Astrocyte (in vitro differentiated cells and primary cell): Measurements from ENCODE around the gene PARP6. TPM values are rescaled to one million over a fixed set of nuclear protein-coding genes. Genes with fewer than 3 reads are reported as not detected.

Experiments used
- DNase-seq: peaks from one replicate; pipeline ENCODE4 v3.0.0-alpha.2; 2010; ENCODE audit warnings: low read depth
- FAIRE-seq: peaks from 2 replicates; lab custom pipeline; 2011; peaks lifted over from hg19 to GRCh38; lab: Jason Lieb, UNC
- H2AFZ ChIP-seq: 2 replicates; pipeline ENCODE4 v1.6.0; 2012; ENCODE audit warnings: low read depth, low read length, inconsistent platforms
- H3K27ac ChIP-seq: 2 replicates; pipeline ENCODE4 v1.5.1; 2011; ENCODE audit warnings: low read depth, low read length, inconsistent platforms
- H3K27me3 ChIP-seq: 2 replicates; pipeline ENCODE4 v1.6.0; 2011; ENCODE audit warnings: low read length, inconsistent platforms; ENCODE audit not compliant: insufficient read depth
- H3K36me3 ChIP-seq: 2 replicates; pipeline ENCODE4 v1.5.1; 2011; ENCODE audit warnings: low read length, inconsistent platforms; ENCODE audit not compliant: insufficient read depth
- H3K4me1 ChIP-seq: 2 replicates; pipeline ENCODE4 v1.5.1; 2011; ENCODE audit warnings: low read length, inconsistent platforms; ENCODE audit not compliant: insufficient read depth
- H3K4me2 ChIP-seq: 2 replicates; pipeline ENCODE4 v1.6.0; 2012; ENCODE audit warnings: low read length, inconsistent platforms
- H3K4me3 ChIP-seq: 2 replicates; pipeline ENCODE4 v1.5.1; 2011; ENCODE audit warnings: low read depth, mild to moderate bottlenecking, low read length, inconsistent platforms; ENCODE audit not compliant: insufficient read depth
- H3K79me2 ChIP-seq: 2 replicates; pipeline ENCODE4 v1.6.0; 2012; ENCODE audit warnings: mild to moderate bottlenecking, low read length, inconsistent platforms; ENCODE audit not compliant: insufficient read depth
- H3K9ac ChIP-seq: 2 replicates; pipeline ENCODE4 v1.6.0; 2012; ENCODE audit warnings: mild to moderate bottlenecking, low read length, inconsistent platforms
- H3K9me3 ChIP-seq: 2 replicates; pipeline ENCODE4 v1.5.1; 2012; ENCODE audit warnings: low read depth, mild to moderate bottlenecking, low read length, inconsistent platforms; ENCODE audit not compliant: insufficient read depth
- H4K20me1 ChIP-seq: 2 replicates; pipeline ENCODE4 v1.6.0; 2012; ENCODE audit warnings: low read length, inconsistent platforms; ENCODE audit not compliant: insufficient read depth
- H3K27ac Mint-ChIP-seq: one replicate; pipeline ENCODE4 v1.8.0; 2021; ENCODE audit warnings: mild to moderate bottlenecking, mixed read lengths; ENCODE audit not compliant: unreplicated experiment
- H3K27me3 Mint-ChIP-seq: one replicate; pipeline ENCODE4 v1.8.0; 2021; ENCODE audit warnings: low read depth, mixed read lengths; ENCODE audit not compliant: unreplicated experiment
- H3K36me3 Mint-ChIP-seq: one replicate; pipeline ENCODE4 v1.8.0; 2021; ENCODE audit warnings: low read depth, mixed read lengths; ENCODE audit not compliant: unreplicated experiment
- H3K4me1 Mint-ChIP-seq: one replicate; pipeline ENCODE4 v1.8.0; 2021; ENCODE audit warnings: low read depth, mixed read lengths; ENCODE audit not compliant: unreplicated experiment
- H3K4me3 Mint-ChIP-seq: one replicate; pipeline ENCODE4 v1.8.0; 2021; ENCODE audit warnings: mild to moderate bottlenecking, moderate library complexity, mixed read lengths; ENCODE audit not compliant: unreplicated experiment
- H3K9me3 Mint-ChIP-seq: one replicate; pipeline ENCODE4 v1.8.0; 2021; ENCODE audit warnings: mild to moderate bottlenecking, mixed read lengths; ENCODE audit not compliant: unreplicated experiment
- CTCF ChIP-seq: IDR thresholded peaks from 2 replicates; pipeline ENCODE4 v1.5.1; 2011; ENCODE audit warnings: low read depth, mild to moderate bottlenecking, inconsistent platforms, low read length, moderate library complexity; ENCODE audit not compliant: insufficient read depth
- EZH2 ChIP-seq: IDR thresholded peaks from 2 replicates; pipeline ENCODE4 v1.6.1; 2012; ENCODE audit warnings: mild to moderate bottlenecking, low read length, inconsistent platforms; ENCODE audit not compliant: insufficient read depth
- total RNA-seq: library from RNA; stranded (reverse); gene quantifications from 2 replicates; pipeline ENCODE4 v1.2.1, GENCODE V29; 2021

PARP6 gene
- total RNA-seq, 1 donor from 2014 or later, result 62.7 TPM

GRCh38 chr15:72288796-72289596, 16.6 kb upstream of the PARP6 start:
- Histone ChIP-seq H3K4me3 (no peak overlapping the region), H3K4me1 (no peaks in the 10 kb centered on the region), H3K36me3 (no peaks in the 10 kb centered on the region), H3K27ac (no peak overlapping the region), H3K9me3 (no peaks in the 10 kb centered on the region), H4K20me1 (no peaks in the 10 kb centered on the region), H3K27me3 (peaks cover 5% of the 10 kb centered on the region), H3K79me2 (no peaks in the 10 kb centered on the region), H2AFZ (no peak overlapping the region), H3K4me2 (no peak overlapping the region), H3K9ac (no peak overlapping the region)
- no peak overlapping the region for H3K27ac Mint-ChIP-seq
- DNase-seq, result no peak
- H3K9me3 Mint-ChIP-seq, result peaks cover 2% of the 10 kb centered on the region
- FAIRE-seq, result no peak
- peaks cover 3% of the 10 kb centered on the region for H3K4me1 Mint-ChIP-seq
- TF ChIP-seq CTCF, result no peak
- no peak for TF ChIP-seq EZH2
- H3K4me3 Mint-ChIP-seq, result no peak overlapping the region
- peaks cover 6% of the 10 kb centered on the region for H3K36me3 Mint-ChIP-seq
- H3K27me3 Mint-ChIP-seq, result peaks cover 25% of the 10 kb centered on the region

DNA sequence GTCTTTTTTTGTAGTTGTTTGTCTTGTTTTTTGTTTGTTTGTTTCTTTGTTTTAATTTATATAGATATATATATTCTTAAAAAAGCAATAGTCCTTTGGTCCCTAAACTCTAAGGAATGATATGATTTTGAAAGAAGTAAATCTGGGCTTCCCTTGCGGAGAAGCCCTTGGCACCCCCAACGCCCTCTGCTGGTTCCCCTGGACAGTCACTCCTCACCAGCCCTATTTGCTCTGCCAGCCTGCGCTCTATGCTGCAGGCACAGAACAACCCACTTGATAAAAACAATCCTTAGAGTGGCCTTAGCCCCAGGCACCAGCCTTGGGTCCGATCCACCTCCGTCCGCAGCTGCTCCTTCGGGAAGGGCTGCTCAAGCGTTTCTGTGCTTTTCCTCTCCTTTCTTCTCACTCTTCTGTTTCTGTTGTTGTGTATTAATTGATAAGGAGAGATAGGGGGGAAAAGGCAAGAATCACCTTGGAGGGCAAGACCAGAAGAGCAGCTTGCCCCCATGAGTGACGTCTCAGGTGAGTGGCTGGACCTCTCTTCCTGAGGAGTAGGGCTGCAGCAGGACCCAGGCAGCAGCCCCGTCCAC, 13.7 kb upstream of the PARP6 start:
- H3K36me3 ChIP-seq, result no peaks in the 10 kb centered on the region
- DNase-seq, result no peak
- H3K9me3 ChIP-seq, result no peaks in the 10 kb centered on the region
- no peaks in the 10 kb centered on the region for H4K20me1 ChIP-seq
- H2AFZ ChIP-seq, result no peak overlapping the region
- H3K9ac ChIP-seq, result no peak overlapping the region
- no peaks in the 10 kb centered on the region for H3K4me1 ChIP-seq
- Mint-ChIP-seq H3K36me3 (peaks cover 2% of the 10 kb centered on the region), H3K27ac (no peak overlapping the region), H3K9me3 (no peaks in the 10 kb centered on the region), H3K4me1 (peaks cover 3% of the 10 kb centered on the region), H3K27me3 (peaks cover 13% of the 10 kb centered on the region), H3K4me3 (no peak overlapping the region)
- H3K4me3 ChIP-seq, result no peak overlapping the region
- TF ChIP-seq EZH2 (no peak), CTCF (peak; percentile 29)
- H3K27me3 ChIP-seq, result peaks cover 2% of the 10 kb centered on the region
- H3K4me2 ChIP-seq, result no peak overlapping the region
- no peaks in the 10 kb centered on the region for H3K79me2 ChIP-seq
- no peak for FAIRE-seq
- no peak overlapping the region for H3K27ac ChIP-seq

DNA sequence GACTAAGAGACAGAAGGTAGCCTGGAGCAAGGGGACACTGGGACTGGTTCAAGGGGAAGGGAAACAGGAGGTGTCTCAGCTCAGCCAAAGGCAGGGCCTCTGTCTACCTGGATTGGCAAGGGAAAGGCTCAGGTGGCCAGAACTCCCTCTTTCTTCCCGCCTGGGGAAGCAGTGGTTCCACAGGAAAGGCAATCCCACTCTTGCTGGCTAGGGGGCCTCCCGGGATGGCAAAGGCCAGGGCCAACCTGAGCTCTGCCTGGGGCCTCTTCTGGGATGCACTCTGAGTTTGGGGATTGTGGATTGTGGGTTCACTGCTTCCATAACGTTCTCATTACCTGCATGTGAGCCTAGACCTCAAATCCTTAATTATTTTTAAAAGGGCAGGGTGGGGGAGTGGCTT, 13.0 kb upstream of the PARP6 start:
- H3K9me3 ChIP-seq, result no peaks in the 10 kb centered on the region
- no peak overlapping the region for H3K4me3 Mint-ChIP-seq
- no peaks in the 10 kb centered on the region for H3K27me3 ChIP-seq
- peaks cover 3% of the 10 kb centered on the region for H3K4me1 Mint-ChIP-seq
- H2AFZ ChIP-seq, result no peak overlapping the region
- FAIRE-seq, result no peak
- H3K36me3 ChIP-seq, result no peaks in the 10 kb centered on the region
- no peaks in the 10 kb centered on the region for H3K4me1 ChIP-seq
- H4K20me1 ChIP-seq, result no peaks in the 10 kb centered on the region
- H3K4me3 ChIP-seq, result no peak overlapping the region
- H3K36me3 Mint-ChIP-seq, result peaks cover 2% of the 10 kb centered on the region
- no peak overlapping the region for H3K27ac ChIP-seq
- H3K27me3 Mint-ChIP-seq, result peaks cover 9% of the 10 kb centered on the region
- no peak overlapping the region for H3K27ac Mint-ChIP-seq
- no peaks in the 10 kb centered on the region for H3K9me3 Mint-ChIP-seq
- no peak for DNase-seq
- TF ChIP-seq EZH2, result no peak
- no peak for TF ChIP-seq CTCF
- H3K9ac ChIP-seq, result no peak overlapping the region
- H3K4me2 ChIP-seq, result no peak overlapping the region
- no peaks in the 10 kb centered on the region for H3K79me2 ChIP-seq
